CD14-positive monocyte (primary cell): ENCODE data around the gene RAVER1. TPM values are rescaled to one million over a fixed set of nuclear protein-coding genes. Genes with fewer than 3 reads are reported as not detected.

ENCODE experiments used
- DNase-seq, 3 donors: peaks; one replicate each; pipeline ENCODE4 v3.0.0-alpha.2; 2011 to 2022
- H2AFZ ChIP-seq: 2 replicates; pipeline ENCODE4 v1.6.0; 2012; ENCODE audit warnings: mild to moderate bottlenecking, low read depth, low read length, inconsistent platforms; ENCODE audit not compliant: insufficient read depth, poor library complexity, severe bottlenecking
- H3K27ac ChIP-seq, 2 donors: 1 replicate in 1 of 2; 2 replicates in 1 of 2; pipeline ENCODE4 v1.5.1; 2012 to 2013; ENCODE audit warnings: low read length in 2 of 2, control low read depth in 1 of 2, inconsistent platforms in 1 of 2, low read depth in 1 of 2, mild to moderate bottlenecking in 1 of 2
- H3K27me3 ChIP-seq, 2 donors: one replicate each; pipeline versions ENCODE4 v1.6.0 to v1.6.1; 2011 to 2013; ENCODE audit warnings: low read length in 2 of 2; ENCODE audit not compliant: control insufficient read depth in 2 of 2, insufficient read depth in 2 of 2
- H3K36me3 ChIP-seq, 2 donors: replicated peaks in 1 of 2; 1 replicate in 1 of 2; 2 replicates in 1 of 2; pipeline versions ENCODE4 v1.5.1 to v1.6.1; 2012 to 2013; ENCODE audit warnings: low read length in 2 of 2, control low read depth in 1 of 2, inconsistent platforms in 1 of 2, mild to moderate bottlenecking in 1 of 2; ENCODE audit not compliant: insufficient read depth in 2 of 2, control insufficient read depth in 1 of 2
- H3K4me1 ChIP-seq, 2 donors: 1 replicate in 1 of 2; 2 replicates in 1 of 2; pipeline versions ENCODE4 v1.5.1 to v1.6.1; 2012 to 2013; ENCODE audit warnings: low read length in 2 of 2, control low read depth in 1 of 2, inconsistent platforms in 1 of 2, mild to moderate bottlenecking in 1 of 2, moderate library complexity in 1 of 2; ENCODE audit not compliant: insufficient read depth in 2 of 2, control insufficient read depth in 1 of 2
- H3K4me2 ChIP-seq: replicated peaks from 2 replicates; pipeline ENCODE3; 2012; ENCODE audit warnings: low read length, moderate library complexity, mild to moderate bottlenecking; ENCODE audit not compliant: poor library complexity, severe bottlenecking; ENCODE audit errors: extremely low read depth
- H3K4me3 ChIP-seq, 3 experiments: fragments of 200-600 bp in 1 of 3; sonication (generic) in 1 of 3; replicated peaks in 1 of 3; 1 replicate in 2 of 3; 2 replicates in 1 of 3; pipeline ENCODE4 v1.5.1; 2011 to 2013; ENCODE audit warnings: low read length in 3 of 3, mild to moderate bottlenecking in 3 of 3, control low read depth in 2 of 3, low read depth in 2 of 3, inconsistent platforms in 1 of 3, moderate library complexity in 1 of 3
- H3K79me2 ChIP-seq: 2 replicates; pipeline ENCODE4 v1.6.0; 2012; ENCODE audit warnings: mild to moderate bottlenecking, control low read depth, inconsistent platforms, low read length, moderate library complexity; ENCODE audit not compliant: insufficient read depth
- H3K9ac ChIP-seq: 2 replicates; pipeline ENCODE4 v1.6.0; 2017; ENCODE audit warnings: low read length, mild to moderate bottlenecking; ENCODE audit not compliant: insufficient read depth, poor library complexity, severe bottlenecking
- H3K9me3 ChIP-seq, 2 donors: replicated peaks in 1 of 2; 1 replicate in 1 of 2; 2 replicates in 1 of 2; pipeline versions ENCODE4 v1.5.1 to v1.6.1; 2012 to 2013; ENCODE audit warnings: low read length in 2 of 2, control low read depth in 1 of 2; ENCODE audit not compliant: control insufficient read depth in 1 of 2, insufficient read depth in 1 of 2
- H4K20me1 ChIP-seq: 2 replicates; pipeline ENCODE4 v1.6.0; 2012; ENCODE audit warnings: mild to moderate bottlenecking, low read length, control low read depth, moderate library complexity; ENCODE audit not compliant: insufficient read depth
- H3K27ac Mint-ChIP-seq, 7 donors: one replicate each; pipeline ENCODE4 v1.8.0; 2020; ENCODE audit warnings: mild to moderate bottlenecking in 7 of 7, mixed read lengths in 7 of 7, moderate library complexity in 6 of 7, inconsistent platforms in 2 of 7
- H3K27me3 Mint-ChIP-seq, 3 donors: one replicate each; pipeline ENCODE4 v1.8.0; 2021 to 2022; ENCODE audit warnings: low read depth in 3 of 3, mild to moderate bottlenecking in 3 of 3, mixed read lengths in 3 of 3, moderate library complexity in 3 of 3, inconsistent platforms in 1 of 3
- H3K36me3 Mint-ChIP-seq, 2 donors: one replicate each; pipeline ENCODE4 v1.8.0; 2020; ENCODE audit warnings: mixed read lengths in 2 of 2, inconsistent platforms in 1 of 2, mild to moderate bottlenecking in 1 of 2
- H3K4me1 Mint-ChIP-seq: one replicate; pipeline ENCODE4 v1.8.0; 2020; ENCODE audit warnings: mild to moderate bottlenecking, mixed read lengths
- H3K4me3 Mint-ChIP-seq, 2 donors: one replicate each; pipeline ENCODE4 v1.8.0; 2020; ENCODE audit warnings: mild to moderate bottlenecking in 2 of 2, mixed read lengths in 2 of 2, moderate library complexity in 1 of 2
- H3K9me3 Mint-ChIP-seq, 7 donors: one replicate each; pipeline ENCODE4 v1.8.0; 2020 to 2022; ENCODE audit warnings: mixed read lengths in 7 of 7, mild to moderate bottlenecking in 6 of 7, moderate library complexity in 6 of 7, inconsistent platforms in 2 of 7
- WGBS: methylation state at CpG from one replicate; pipeline ENCODE4 v1.1.5; 2013; ENCODE audit warnings: missing lambda C conversion rate; ENCODE audit not compliant: insufficient coverage; 5-methylcytosine and 5-hydroxymethylcytosine counted together
- intact Hi-C, 2 donors: fragments of 100-400 bp; cut with micrococcal nuclease; formaldehyde crosslinking; loops; one replicate each; pipeline versions ENCODE4 v1.15.0 to v1.15.1; 2023
- polyA plus RNA-seq, 3 donors: library from polyadenylated mRNA; depleted of rRNA in 1 of 3; unstranded in 2 of 3; stranded (reverse) in 1 of 3; fragments of 300-500 nt in 2 of 3; fragments of >200 nt in 1 of 3; fragmentation: Illumina TruSeq in 2 of 3; gene quantifications; 1 replicate in 2 of 3; 2 replicates in 1 of 3; pipeline ENCODE4 v1.2.3, GENCODE V29; 2012 to 2021
- TF ChIP-seq, protein P1 (sequence below): fragments of 200-600 bp; IDR thresholded peaks from one replicate; pipeline ENCODE4 v1.8.0; 2022; ENCODE audit warnings: antibody characterized with exemption, mild to moderate bottlenecking

RAVER1 gene
- polyA plus RNA-seq, 3 donors: 6.0 to 20.7 (median 9.0) TPM

DNA sequence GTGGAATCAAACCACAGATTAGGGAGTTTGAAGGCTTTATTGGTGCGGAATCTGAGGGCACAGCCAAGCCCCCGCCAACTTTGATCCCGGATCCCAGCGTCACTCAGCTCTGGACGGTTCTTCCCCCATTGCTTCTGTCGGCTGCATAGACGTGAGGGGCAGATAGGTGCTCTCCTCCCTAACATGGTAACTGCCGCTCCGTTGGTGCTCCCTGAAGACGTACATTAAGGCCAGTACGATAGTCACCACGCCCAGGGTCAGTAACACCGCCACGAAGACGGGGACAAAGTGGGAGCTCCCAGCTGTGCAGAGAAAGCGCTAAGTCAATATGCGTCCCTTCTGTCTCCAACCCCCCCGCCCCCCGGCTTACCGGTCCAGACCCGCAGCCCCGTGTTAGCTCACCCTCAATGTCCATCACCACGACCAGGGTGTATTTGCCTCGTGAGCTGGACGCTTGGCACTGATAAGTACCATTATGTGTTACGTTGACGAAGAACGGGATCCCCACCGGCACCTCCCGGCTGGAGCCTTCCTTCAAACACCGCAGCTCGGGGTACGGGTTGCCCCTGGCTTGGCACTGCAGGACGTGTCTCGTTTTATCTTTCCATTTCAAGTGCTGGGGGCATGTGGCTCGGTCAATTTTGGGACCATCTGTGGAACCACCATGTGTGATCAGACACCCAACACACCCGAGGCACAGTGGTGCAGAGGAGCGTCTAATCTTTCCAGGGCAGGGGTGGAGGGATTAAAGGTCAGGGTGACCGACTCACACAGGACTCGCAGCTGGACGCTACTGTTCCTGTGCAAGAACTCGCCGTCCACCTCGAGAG, 644 bp upstream of the RAVER1 start:
- peaks cover 39 to 54% of the 10 kb centered on the region in 2 donors for H3K4me1 ChIP-seq
- no peaks in the 10 kb centered on the region for H3K9me3 ChIP-seq
- H3K4me2 ChIP-seq: peak overlapping the region; percentile 95
- peak overlapping the region; percentile 23 to 96 (median 76) for H3K4me3 ChIP-seq
- peaks cover 0 to 1% (median under 1%) of the 10 kb centered on the region in 3 donors for H3K27me3 Mint-ChIP-seq
- H3K4me3 Mint-ChIP-seq: peak overlapping the region; percentile 94
- peaks cover 36 to 50% of the 10 kb centered on the region in 2 donors for H3K36me3 Mint-ChIP-seq
- H4K20me1 ChIP-seq: peaks cover 40% of the 10 kb centered on the region
- H3K27me3 ChIP-seq: no peaks in the 10 kb centered on the region
- TF ChIP-seq, protein P1, sequence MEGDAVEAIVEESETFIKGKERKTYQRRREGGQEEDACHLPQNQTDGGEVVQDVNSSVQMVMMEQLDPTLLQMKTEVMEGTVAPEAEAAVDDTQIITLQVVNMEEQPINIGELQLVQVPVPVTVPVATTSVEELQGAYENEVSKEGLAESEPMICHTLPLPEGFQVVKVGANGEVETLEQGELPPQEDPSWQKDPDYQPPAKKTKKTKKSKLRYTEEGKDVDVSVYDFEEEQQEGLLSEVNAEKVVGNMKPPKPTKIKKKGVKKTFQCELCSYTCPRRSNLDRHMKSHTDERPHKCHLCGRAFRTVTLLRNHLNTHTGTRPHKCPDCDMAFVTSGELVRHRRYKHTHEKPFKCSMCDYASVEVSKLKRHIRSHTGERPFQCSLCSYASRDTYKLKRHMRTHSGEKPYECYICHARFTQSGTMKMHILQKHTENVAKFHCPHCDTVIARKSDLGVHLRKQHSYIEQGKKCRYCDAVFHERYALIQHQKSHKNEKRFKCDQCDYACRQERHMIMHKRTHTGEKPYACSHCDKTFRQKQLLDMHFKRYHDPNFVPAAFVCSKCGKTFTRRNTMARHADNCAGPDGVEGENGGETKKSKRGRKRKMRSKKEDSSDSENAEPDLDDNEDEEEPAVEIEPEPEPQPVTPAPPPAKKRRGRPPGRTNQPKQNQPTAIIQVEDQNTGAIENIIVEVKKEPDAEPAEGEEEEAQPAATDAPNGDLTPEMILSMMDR: no peak
- peak overlapping the region; percentile 40 to 85 for H3K27ac ChIP-seq
- H3K9me3 Mint-ChIP-seq: no peaks in the 10 kb centered on the region
- H3K79me2 ChIP-seq: peaks cover 95% of the 10 kb centered on the region
- intact Hi-C loops: loop anchor here (2.0 to 5.0 kb wide), 4 partner anchors 13 to 62 kb away; partner anchors contain the start of gene ICAM1 (in 2 of the 2)
- no peak for DNase-seq
- H3K4me1 Mint-ChIP-seq: peaks cover 41% of the 10 kb centered on the region
- H3K9ac ChIP-seq: peak overlapping the region; percentile 83
- peaks cover 36 to 44% of the 10 kb centered on the region in 2 donors for H3K36me3 ChIP-seq
- peak overlapping the region; percentile 86 to 97 (median 94) for H3K27ac Mint-ChIP-seq
- peak overlapping the region; percentile 70 for H2AFZ ChIP-seq
- 68% methylated on average over 39 of the region's 44 CpGs for WGBS

DNA sequence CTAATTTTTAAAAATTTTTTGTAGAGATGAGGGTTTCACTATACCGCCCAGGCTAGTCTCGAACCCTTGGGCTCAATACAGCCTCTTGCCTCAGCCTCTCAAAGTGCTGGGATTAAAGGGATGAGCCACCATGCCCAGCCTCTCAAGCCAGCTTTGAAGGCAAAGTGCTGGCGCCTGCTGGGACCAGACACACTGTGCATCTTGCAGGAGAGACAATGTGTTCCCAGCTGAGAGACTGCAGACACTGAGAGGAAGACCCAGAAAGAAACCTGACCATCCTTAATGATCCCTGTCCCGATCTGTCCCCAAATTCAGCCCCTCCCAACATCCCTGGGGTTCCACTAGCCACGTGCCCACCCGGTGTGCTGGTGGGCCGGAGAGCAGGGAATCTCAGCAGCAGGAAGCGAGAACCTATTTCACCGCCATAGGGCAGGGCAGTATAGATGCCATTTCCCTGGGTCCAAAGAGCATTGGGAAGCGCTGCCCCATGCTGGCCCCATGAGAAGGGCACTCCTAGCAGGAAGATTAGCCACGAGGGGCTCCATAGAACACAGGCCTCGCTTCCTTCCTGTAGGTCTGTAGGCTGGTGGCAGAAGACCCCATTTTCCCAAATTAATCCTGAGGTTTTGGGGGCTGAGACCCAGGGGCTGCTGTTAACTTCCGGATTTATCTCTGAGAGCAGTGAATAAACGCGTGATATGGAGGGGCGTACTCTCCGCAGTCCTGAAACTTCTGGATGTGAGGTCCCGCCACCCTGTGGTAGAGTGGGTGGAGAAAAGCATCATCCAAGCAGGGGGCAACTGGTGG, 968 bp downstream of the RAVER1 start:
- Histone ChIP-seq H3K4me1 (peaks cover 25 to 38% of the 10 kb centered on the region in 2 donors), H3K9me3 (no peaks in the 10 kb centered on the region), H3K4me3 (peak overlapping the region; percentile 76 to 96 (median 87)), H3K27ac (peak overlapping the region; percentile 74 to 85), H3K27me3 (no peaks in the 10 kb centered on the region), H3K9ac (peak overlapping the region; percentile 83), H4K20me1 (peaks cover 55% of the 10 kb centered on the region), H3K4me2 (peak overlapping the region; percentile 95), H3K36me3 (peaks cover 52 to 60% of the 10 kb centered on the region in 2 donors), H3K79me2 (peaks cover 95% of the 10 kb centered on the region), H2AFZ (peak overlapping the region; percentile 70)
- WGBS: 51% methylated on average over 12 of the region's 18 CpGs
- no peaks in the 10 kb centered on the region for H3K9me3 Mint-ChIP-seq
- peaks cover 46 to 64% of the 10 kb centered on the region in 2 donors for H3K36me3 Mint-ChIP-seq
- H3K27ac Mint-ChIP-seq: peak overlapping the region; percentile 93 to 98 (median 96)
- intact Hi-C loops: loop anchor here (2.0 to 5.0 kb wide), 4 partner anchors 14 to 60 kb away; partner anchors contain the start of gene ICAM1 (in 2 of the 2)
- peaks cover 32% of the 10 kb centered on the region for H3K4me1 Mint-ChIP-seq
- H3K4me3 Mint-ChIP-seq: peak overlapping the region; percentile 94
- TF ChIP-seq, protein P1: no peak
- DNase-seq: no peak
- peaks cover 0 to 1% (median 0%) of the 10 kb centered on the region in 3 donors for H3K27me3 Mint-ChIP-seq
